HepG2 (cell line): ENCODE data around the gene SLC6A6. TPM values are rescaled to one million over a fixed set of nuclear protein-coding genes. Genes with fewer than 3 reads are reported as not detected.
A peak's percentile ranks its signal among the peaks of the same experiment; 100 is the strongest.

ENCODE experiments used
- AKAP8 ChIP-seq: sonication (generic); formaldehyde crosslinking; IDR thresholded peaks from 2 replicates; pipeline ENCODE4 v1.5.1; 2020; ENCODE audit warnings: mild to moderate bottlenecking, missing genetic modification reagents
- ARID2 ChIP-seq: sonication (generic); formaldehyde crosslinking; IDR thresholded peaks from 2 replicates; pipeline ENCODE4 v1.8.1; 2022; ENCODE audit warnings: mild to moderate bottlenecking, missing genetic modification reagents, borderline replicate concordance
- ATF3 ChIP-seq: sonication (generic); formaldehyde crosslinking; IDR thresholded peaks from 2 replicates; pipeline ENCODE4 v1.4.0; 2020; ENCODE audit warnings: missing genetic modification reagents
- CC2D1A ChIP-seq: sonication (generic); formaldehyde crosslinking; IDR thresholded peaks from 2 replicates; pipeline ENCODE4 v1.8.1; 2023; ENCODE audit warnings: mild to moderate bottlenecking, missing genetic modification reagents
- CEBPZ ChIP-seq: IDR thresholded peaks from 2 replicates; pipeline ENCODE4 v1.6.1; 2012; ENCODE audit warnings: low read length, improper control_type of control experiment
- EED ChIP-seq: sonication (generic); formaldehyde crosslinking; IDR thresholded peaks from 2 replicates; pipeline ENCODE4 v1.5.0; 2020; ENCODE audit warnings: mild to moderate bottlenecking, missing genetic modification reagents
- FOXP1 ChIP-seq, 2 experiments: fragments of 450-650 bp in 1 of 2; IDR thresholded peaks; 2 replicates each; pipeline ENCODE4 v1.6.1; 2017 to 2018; ENCODE audit warnings: antibody characterized with exemption in 1 of 2
- FUBP1 ChIP-seq: sonication (generic); formaldehyde crosslinking; IDR thresholded peaks from 2 replicates; pipeline ENCODE4 v1.5.1; 2020; ENCODE audit warnings: missing genetic modification reagents, mild to moderate bottlenecking, borderline replicate concordance
- GPN1 ChIP-seq: sonication (generic); formaldehyde crosslinking; IDR thresholded peaks from 2 replicates; pipeline ENCODE4 v1.5.1; 2020; ENCODE audit warnings: missing genetic modification reagents, borderline replicate concordance
- HNRNPK ChIP-seq: fragments of 200-400 bp; formaldehyde crosslinking; IDR thresholded peaks from 2 replicates; pipeline ENCODE4 v1.6.1; 2018; ENCODE audit warnings: low read length, low read depth, moderate library complexity, mild to moderate bottlenecking; ENCODE audit not compliant: poor library complexity, severe bottlenecking
- IRF9 ChIP-seq: sonication (generic); formaldehyde crosslinking; IDR thresholded peaks from 2 replicates; pipeline ENCODE4 v1.8.0; 2022; ENCODE audit warnings: missing genetic modification reagents, mild to moderate bottlenecking, borderline replicate concordance
- KDM2A ChIP-seq: sonication (generic); formaldehyde crosslinking; IDR thresholded peaks from 2 replicates; pipeline ENCODE4 v1.4.0; 2020; ENCODE audit warnings: low read depth, missing genetic modification reagents, borderline replicate concordance
- MAX ChIP-seq: IDR thresholded peaks from 2 replicates; pipeline ENCODE4 v1.6.1; 2012; ENCODE audit warnings: inconsistent platforms
- NONO ChIP-seq, 2 experiments: fragments of 450-650 bp in 1 of 2; sonication (generic) in 1 of 2; formaldehyde crosslinking in 1 of 2; IDR thresholded peaks in 1 of 2; conservative IDR thresholded peaks in 1 of 2; 2 replicates each; pipeline versions ENCODE4 v1.6.1 to v1.8.0; 2017 to 2022; ENCODE audit warnings: mild to moderate bottlenecking in 1 of 2, missing genetic modification reagents in 1 of 2, moderate library complexity in 1 of 2
- PCBP1 ChIP-seq: fragments of 200-400 bp; formaldehyde crosslinking; IDR thresholded peaks from 2 replicates; pipeline ENCODE4 v1.6.1; 2017; ENCODE audit warnings: mild to moderate bottlenecking, low read depth, low read length, borderline replicate concordance
- RARA ChIP-seq: IDR thresholded peaks from 2 replicates; pipeline ENCODE4 v1.6.1; 2016; ENCODE audit warnings: missing genetic modification reagents, missing compliant biosample characterization
- RFX5 ChIP-seq: IDR thresholded peaks from 2 replicates; pipeline ENCODE4 v1.6.1; 2011; ENCODE audit warnings: low read depth, low read length, improper control_type of control experiment
- SMAD1 ChIP-seq: sonication (generic); formaldehyde crosslinking; IDR thresholded peaks from 2 replicates; pipeline ENCODE4 v1.4.0; 2020; ENCODE audit warnings: missing genetic modification reagents, low read depth, mild to moderate bottlenecking, borderline replicate concordance
- ZNF512B ChIP-seq: sonication (generic); formaldehyde crosslinking; IDR thresholded peaks from 2 replicates; pipeline ENCODE4 v1.5.1; 2020; ENCODE audit warnings: missing genetic modification reagents, mild to moderate bottlenecking, borderline replicate concordance
- polyA plus RNA-seq, 8 experiments: library from polyadenylated mRNA; depleted of rRNA in 3 of 8; stranded (reverse) in 7 of 8; unstranded in 1 of 8; fragments of >200 nt; fragmentation: Illumina TruSeq in 4 of 8; extraction: Trizol in 4 of 8; gene quantifications; 2 replicates each; pipeline versions ENCODE4 v1.2.1 to v1.2.3, GENCODE V29; 2011 to 2016; ENCODE audit warnings: low read depth in 4 of 8, missing spikeins in 1 of 8, mixed read lengths in 1 of 8; ENCODE audit not compliant: insufficient read depth in 1 of 8
- total RNA-seq, 5 experiments: library from RNA; depleted of rRNA; stranded (reverse); fragments of >200 nt; fragmentation: Illumina TruSeq; extraction: Trizol; gene quantifications; 2 replicates each; pipeline ENCODE4 v1.2.3, GENCODE V29; 2016; ENCODE audit warnings: low read depth in 1 of 5

SLC6A6 gene
- total and polyA plus RNA-seq, 2 of the 13 experiments (the other 11 are each of a cell fraction or from before 2014, with no cell fraction given), result 14.1 to 20.7 TPM

- 0 out of 2 replicates have a peak, but pooled peaks have one; percentile 48 for TF ChIP-seq ZNF512B (CRISPR knock-in tag)
- no peak for TF ChIP-seq CC2D1A
- TF ChIP-seq FUBP1 (CRISPR knock-in tag), result no peak
- TF ChIP-seq SMAD1 (CRISPR knock-in tag), result no peak
- no peak for TF ChIP-seq FOXP1 (IDR thresholded peaks at IDR 0.05)
- TF ChIP-seq FOXP1 (CRISPR knock-in tag; IDR thresholded peaks at IDR 0.05), result no peak
- no peak; the same call in none of the 2 replicates for TF ChIP-seq ATF3 (CRISPR knock-in tag)
- TF ChIP-seq CEBPZ, result no peak
- TF ChIP-seq MAX, result peak; percentile 91
- TF ChIP-seq RFX5, result no peak
- TF ChIP-seq ARID2, result no peak
- no peak for TF ChIP-seq PCBP1
- TF ChIP-seq EED, result 0 out of 2 replicates have a peak, but pooled peaks have one; percentile 59
- TF ChIP-seq GPN1 (CRISPR knock-in tag), result no peak
- TF ChIP-seq RARA (CRISPR knock-in tag), result peak; percentile 17; the same call in 1 of the 2 replicates
- TF ChIP-seq AKAP8 (CRISPR knock-in tag), result no peak
- TF ChIP-seq IRF9 (CRISPR knock-in tag), result no peak
- no peak for TF ChIP-seq NONO (IDR thresholded peaks at IDR 0.05)
- peak; percentile 81 for TF ChIP-seq NONO (CRISPR knock-in tag; conservative IDR thresholded peaks at IDR 0.05)
- TF ChIP-seq KDM2A (CRISPR knock-in tag), result peak; percentile 88
- TF ChIP-seq HNRNPK, result peak; percentile 37
These were observed at the start of gene SLC6A6 (continued) for GRCh38 chr3:14402304-14402811.
